ENCODE results near the gene RNASEH2C.
"Not testable (repeated sequence)": the region's sequence is repeated elsewhere in the genome, so short reads cannot be mapped to it uniquely, and the experiment has no call there.

The RNASEH2C gene

GRCh38 chr11:65716774-65717405 is 3.7 kb downstream of the RNASEH2C start:
- no peak for DNase-seq

DNA sequence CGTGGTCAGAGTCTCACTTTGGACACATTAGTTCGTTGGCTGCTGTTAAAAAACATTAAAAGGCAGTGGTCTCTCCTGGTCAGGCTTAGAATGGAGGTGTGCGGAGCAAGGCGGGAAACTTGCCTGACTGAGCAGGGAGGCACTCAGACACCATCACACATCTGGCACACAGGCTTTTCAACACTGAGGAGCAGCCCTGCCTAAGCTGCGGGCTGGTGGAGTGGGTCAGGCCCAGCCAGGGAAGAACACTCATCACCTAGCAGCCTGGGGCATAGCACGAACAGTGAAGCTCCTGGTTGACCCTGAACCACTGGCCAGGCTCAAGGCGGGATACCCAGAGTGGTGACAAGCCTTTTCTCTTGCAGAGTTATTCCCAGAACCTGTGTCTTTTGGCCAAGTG is 4.3 kb downstream of the RNASEH2C start:
- DNase-seq: no peak

DNA sequence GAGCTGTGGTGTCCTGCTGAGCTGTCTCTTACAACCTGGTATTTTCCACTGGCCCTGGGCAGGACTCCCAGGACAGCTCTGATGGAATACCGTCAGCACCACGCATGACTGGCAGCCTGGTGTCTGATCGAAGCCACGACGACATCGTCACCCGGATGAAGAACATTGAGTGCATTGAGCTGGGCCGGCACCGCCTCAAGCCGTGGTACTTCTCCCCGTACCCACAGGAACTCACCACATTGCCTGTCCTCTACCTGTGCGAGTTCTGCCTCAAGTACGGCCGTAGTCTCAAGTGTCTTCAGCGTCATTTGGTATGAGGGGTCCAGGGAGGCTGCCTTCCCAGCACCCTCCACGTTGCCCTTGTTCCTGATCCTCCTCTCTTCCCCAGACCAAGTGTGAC is 6.2 kb downstream of the RNASEH2C start:
- DNase-seq: no peak

DNA sequence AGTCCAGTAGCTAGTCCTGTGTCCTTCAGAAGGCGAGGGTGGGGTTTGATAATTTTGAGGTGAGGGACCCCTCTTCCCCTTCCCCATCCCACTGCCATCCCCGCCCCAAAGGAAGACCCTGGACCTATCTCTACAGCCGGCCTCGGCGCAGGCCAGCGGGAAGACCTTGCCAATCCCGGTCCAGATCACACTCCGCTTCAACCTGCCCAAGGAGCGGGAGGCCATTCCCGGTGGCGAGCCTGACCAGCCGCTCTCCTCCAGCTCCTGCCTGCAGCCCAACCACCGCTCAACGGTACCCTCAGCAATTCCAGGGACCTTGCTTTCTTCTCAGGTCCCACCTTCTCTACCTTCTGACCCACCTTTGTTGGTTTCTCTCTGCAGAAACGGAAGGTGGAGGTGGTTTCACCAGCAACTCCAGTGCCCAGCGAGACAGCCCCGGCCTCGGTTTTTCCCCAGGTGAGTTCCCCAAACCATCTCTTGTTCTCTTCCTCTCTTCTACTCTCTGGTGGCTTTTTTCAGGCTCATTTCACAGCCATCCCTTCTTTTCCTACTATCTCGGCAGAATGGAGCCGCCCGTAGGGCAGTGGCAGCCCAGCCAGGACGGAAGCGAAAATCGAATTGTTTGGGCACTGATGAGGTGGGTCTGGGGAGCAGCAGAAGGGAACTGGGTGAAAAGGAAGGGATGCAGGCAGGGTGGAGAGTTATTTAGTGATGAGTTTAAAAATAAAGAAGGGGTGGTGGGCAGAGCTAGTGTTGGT is 7.2 kb downstream of the RNASEH2C start:
- no peak for DNase-seq

DNA sequence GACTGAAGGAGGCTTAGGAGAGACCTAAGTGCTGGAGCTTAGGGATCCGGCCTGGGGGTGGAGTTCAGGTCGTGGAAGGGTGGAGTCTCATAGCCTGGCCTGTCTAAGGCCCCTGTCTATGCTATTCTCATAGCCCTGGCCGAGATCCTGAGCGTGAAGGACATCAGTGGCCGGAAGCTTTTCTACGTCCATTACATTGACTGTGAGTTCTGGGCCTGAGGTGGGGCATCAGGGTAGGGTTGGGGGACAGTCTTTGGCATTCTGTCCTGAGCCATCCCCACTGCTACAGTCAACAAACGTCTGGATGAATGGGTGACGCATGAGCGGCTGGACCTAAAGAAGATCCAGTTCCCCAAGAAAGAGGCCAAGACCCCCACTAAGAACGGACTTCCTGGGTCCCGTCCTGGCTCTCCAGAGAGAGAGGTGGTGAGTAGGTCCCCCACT is 7.9 kb downstream of the RNASEH2C start:
- DNase-seq: no peak

DNA sequence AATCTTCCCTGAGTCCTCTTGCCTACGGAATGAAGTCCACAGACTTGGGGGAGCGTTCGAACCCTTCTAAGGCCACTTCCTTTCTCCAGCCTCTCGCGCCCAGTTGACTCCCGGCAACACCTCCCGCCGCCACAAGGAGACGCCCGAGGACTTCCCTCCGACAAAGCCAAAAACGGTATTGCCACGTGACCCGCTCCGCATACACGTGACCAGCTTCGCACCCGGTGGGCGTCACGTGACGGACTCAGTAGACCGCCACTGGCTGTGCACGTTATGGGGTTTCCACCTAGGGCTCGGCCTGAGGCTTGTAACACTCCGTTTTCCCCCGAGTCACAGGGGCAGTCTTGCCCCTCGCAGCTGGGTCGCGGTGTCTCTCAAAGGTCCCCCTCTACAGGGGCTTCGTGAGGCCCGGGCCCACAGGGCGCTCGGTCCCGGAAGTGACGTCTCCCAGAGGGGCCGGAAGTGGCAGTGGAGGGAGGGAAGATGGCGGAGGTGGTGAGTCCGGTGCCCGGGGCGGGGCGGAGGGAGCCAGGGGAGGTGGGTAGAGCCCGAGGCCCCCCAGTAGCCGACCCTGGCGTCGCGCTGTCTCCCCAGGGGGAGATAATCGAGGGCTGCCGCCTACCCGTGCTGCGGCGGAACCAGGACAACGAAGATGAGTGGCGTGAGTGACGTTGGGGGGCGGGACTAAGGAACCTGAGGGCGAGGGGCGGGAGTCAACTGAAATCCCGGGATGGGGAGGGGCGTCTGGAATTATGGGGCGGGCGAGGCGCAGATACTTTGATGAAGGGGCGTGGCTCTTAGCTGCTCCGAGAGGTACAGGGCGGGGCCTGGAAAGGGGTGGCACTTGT is 8.6 kb downstream of the RNASEH2C start, which contains the start of gene KAT5:
Gene KAT5 (plus strand): TSS at position 468 of the 848 bp plus-strand sequence. CDS start 16 bp downstream, at position 484.
- DNase-seq: peak; percentile 94

- DNase-seq: peak; percentile 57
These were observed 10.2 kb downstream of the RNASEH2C start for GRCh38 chr11:65710421-65710820.

DNA sequence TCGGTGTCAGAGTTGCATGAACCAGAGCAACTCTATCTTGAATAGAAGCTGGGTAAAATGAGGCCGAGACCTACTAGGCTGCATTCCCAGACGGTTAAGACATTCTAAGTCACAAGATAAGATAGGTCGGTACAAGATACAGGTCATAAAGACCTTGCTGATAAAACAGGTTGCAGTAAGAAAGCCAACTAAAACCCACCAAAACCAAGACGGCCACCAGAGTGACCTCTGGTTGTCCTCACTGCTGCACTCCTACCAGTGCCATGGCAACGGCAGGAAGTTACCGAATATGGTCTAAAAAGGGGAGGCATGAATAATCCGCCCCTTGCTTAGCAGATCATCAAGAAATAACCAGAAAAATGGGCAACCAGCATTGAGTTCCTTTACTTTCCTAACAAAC is 10.9 kb downstream of the RNASEH2C start:
- peak; percentile 32 for DNase-seq

GRCh38 chr11:65708451-65708850 is 12.1 kb downstream of the RNASEH2C start:
- DNase-seq: no peak

GRCh38 chr11:65707002-65707401 is 13.6 kb downstream of the RNASEH2C start:
- DNase-seq: not testable (repeated sequence)

DNA sequence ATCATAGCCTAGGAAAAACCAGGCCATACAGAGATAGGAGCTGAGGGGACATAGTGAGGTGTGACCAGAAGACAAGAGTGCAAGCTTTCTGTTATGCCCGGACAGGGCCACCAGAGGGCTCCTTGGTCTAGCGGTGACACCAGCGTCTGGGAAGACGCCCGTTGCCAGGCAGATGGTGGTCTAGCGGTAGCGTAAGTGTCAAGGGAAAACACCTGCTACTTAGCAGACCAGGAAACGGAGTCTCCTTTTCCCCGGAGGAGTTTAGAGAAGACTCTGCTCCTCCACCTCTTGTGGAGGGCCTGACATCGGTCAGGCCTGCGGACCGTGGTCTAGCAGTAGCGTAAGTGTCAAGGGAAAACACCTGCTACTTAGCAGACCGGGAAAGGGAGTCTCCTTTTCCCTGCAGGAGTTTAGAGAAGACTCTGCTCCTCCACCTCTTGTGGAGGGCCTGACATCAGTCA is 14.3 kb downstream of the RNASEH2C start:
- not testable (repeated sequence) for DNase-seq

- no peak for DNase-seq
These were observed 16.8 kb downstream of the RNASEH2C start for GRCh38 chr11:65703846-65704245.

GRCh38 chr11:65701686-65702085 is 18.9 kb downstream of the RNASEH2C start:
- no peak for DNase-seq

GRCh38 chr11:65700399-65700798 is 20.2 kb downstream of the RNASEH2C start:
- DNase-seq: no peak

DNA sequence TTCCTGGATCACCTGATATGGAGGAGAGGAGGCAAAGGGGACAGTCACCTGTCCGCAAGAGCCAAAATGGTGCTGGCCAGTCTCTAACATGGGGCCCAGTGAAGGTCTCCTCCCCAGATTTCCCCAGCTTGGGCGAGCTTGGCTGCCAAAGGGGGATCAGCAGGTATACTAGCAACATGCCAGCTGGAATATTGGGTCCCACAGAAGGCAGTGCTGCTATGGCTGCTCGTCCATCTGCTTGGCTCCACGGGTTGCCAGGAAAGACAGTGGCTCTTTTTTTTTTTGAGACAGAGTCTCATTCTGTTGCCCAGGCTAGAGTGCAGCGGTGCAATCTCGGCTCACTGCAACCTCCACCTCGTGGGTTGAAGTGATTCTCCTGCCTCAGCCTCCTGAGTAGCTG is 21.3 kb downstream of the RNASEH2C start:
- no peak for DNase-seq

- no peak for DNase-seq
These were observed 22.4 kb downstream of the RNASEH2C start for GRCh38 chr11:65698205-65698604.

DNA sequence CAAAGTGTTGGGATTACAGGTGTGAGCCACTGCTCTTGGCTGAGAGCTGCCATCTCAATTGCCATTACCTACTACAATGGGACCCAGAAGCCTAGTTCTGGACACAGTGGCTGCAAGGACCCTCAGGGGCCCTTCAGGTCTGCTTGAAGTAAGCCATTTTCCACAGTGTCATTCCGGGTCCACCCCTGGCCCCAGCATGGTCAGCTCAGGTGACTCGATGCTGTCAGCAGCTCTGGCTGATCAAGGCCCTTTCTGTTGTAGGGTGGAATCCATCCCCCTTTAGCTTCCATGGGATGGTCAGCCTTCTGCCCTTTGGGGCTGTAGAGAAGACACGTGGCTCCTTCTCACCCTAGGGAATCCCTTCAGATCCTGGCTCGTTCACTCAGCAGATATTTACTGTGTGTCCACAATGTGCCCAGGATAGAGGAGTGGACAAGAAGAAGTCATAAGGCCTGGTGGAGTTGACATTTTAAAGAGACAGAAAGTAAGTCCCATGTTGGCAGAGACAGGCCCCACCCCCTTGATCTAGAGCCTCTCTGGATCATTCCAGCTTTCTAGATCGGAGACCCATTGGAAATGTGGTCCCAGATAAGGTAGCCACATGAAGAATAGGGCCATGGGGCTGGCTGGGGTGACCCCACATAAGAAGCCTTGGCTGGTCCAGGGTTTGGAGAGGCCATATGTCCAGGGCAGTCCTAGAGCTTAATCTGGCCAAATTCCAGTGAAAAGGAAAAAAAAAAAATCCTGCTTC is 23.6 kb downstream of the RNASEH2C start:
- no peak for DNase-seq

GRCh38 chr11:65695459-65696241 is 24.9 kb downstream of the RNASEH2C start:
- DNase-seq: no peak

DNA sequence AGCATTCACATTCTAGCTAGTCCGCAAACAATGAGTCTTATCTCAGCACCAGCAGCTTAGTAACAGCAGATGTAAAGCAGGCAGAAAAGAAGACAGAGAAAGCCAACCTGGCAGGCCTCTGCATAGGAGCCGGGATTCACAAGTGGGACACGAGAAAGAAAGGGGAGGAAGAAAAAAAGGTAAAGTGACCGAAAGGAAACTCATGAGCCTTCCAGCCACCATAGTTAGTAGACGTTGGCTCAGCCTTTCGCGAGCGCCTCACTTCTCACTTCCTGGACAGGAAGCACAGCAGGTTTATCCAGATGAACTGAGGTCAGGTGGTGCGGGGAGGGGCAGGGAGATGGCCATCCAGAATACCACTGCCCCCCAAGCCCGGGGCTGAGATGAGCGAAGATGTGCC is 28.2 kb downstream of the RNASEH2C start:
- no peak for DNase-seq

DNA sequence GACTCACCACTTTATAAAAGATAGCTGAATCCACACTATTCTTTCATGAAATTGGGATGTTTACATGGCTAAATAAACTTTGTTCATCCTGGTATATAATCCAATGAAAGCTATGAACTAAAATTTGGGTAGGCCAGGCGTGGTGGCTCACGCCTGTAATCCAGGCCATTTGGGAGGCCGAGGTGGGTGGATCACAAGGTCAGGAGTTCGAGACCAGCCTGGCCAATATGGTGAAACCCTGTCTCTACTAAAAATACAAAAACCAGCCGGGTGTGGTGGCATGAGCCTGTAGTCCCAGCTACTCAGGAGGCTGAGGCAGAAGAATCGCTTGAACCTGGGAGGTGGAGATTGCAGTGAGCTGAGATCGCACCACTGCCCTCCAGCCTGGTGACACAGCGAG is 28.8 kb downstream of the RNASEH2C start:
- DNase-seq: not testable (repeated sequence)

- DNase-seq: no peak
These were observed 34.6 kb downstream of the RNASEH2C start for GRCh38 chr11:65685981-65686380.

GRCh38 chr11:65683480-65683879 is 37.1 kb downstream of the RNASEH2C start:
- DNase-seq: not testable (repeated sequence)

All from NCI-H226 (cell line).